Right atrium auricular region (tissue), 2 donors: Measurements from ENCODE around the gene CRISP2. TPM values are rescaled to one million over a fixed set of nuclear protein-coding genes. Genes with fewer than 3 reads are reported as not detected.
"Not testable (repeated sequence)": the region's sequence is repeated elsewhere in the genome, so short reads cannot be mapped to it uniquely, and the experiment has no call there.

ENCODE experiments used
- DNase-seq: peaks from one replicate; pipeline ENCODE4 v3.0.0-alpha.2; 2019; ENCODE audit warnings: low spot score
- H3K27ac ChIP-seq, 2 donors: fragments of 200-600 bp; sonication (generic); 1 replicate in 1 of 2; 2 replicates in 1 of 2; pipeline ENCODE4 v1.5.1; 2016 to 2019
- H3K27me3 ChIP-seq, 2 donors: fragments of 200-600 bp; sonication (generic); one replicate each; pipeline versions ENCODE4 v1.5.1 to v1.6.0; 2017 to 2019
- H3K36me3 ChIP-seq: fragments of 200-600 bp; sonication (generic); one replicate; pipeline ENCODE4 v1.5.1; 2016
- H3K4me1 ChIP-seq, 2 donors: fragments of 200-600 bp; sonication (generic); one replicate each; pipeline versions ENCODE4 v1.5.1 to v1.6.0; 2017 to 2019
- H3K4me3 ChIP-seq, 2 donors: fragments of 200-600 bp; sonication (generic); 1 replicate in 1 of 2; 2 replicates in 1 of 2; pipeline ENCODE4 v1.5.1; 2017 to 2019; ENCODE audit warnings: mild to moderate bottlenecking in 1 of 2, moderate library complexity in 1 of 2
- H3K9me3 ChIP-seq, 2 donors: fragments of 200-600 bp; sonication (generic); one replicate each; pipeline ENCODE4 v1.5.1; 2019
- total RNA-seq, 2 donors: library from RNA; depleted of rRNA; stranded (reverse); fragments of >200 nt; gene quantifications; one replicate each; pipeline ENCODE4 v1.1.0, GENCODE V29; 2016
- TF ChIP-seq, protein P1 (sequence below), 2 donors: fragments of 200-600 bp; sonication (generic); IDR thresholded peaks; one replicate each; pipeline ENCODE4 v1.5.1; 2019; ENCODE audit warnings: antibody characterized with exemption in 2 of 2

The CRISP2 gene
- total RNA-seq, 2 donors from 2014 or later = not detected

DNA sequence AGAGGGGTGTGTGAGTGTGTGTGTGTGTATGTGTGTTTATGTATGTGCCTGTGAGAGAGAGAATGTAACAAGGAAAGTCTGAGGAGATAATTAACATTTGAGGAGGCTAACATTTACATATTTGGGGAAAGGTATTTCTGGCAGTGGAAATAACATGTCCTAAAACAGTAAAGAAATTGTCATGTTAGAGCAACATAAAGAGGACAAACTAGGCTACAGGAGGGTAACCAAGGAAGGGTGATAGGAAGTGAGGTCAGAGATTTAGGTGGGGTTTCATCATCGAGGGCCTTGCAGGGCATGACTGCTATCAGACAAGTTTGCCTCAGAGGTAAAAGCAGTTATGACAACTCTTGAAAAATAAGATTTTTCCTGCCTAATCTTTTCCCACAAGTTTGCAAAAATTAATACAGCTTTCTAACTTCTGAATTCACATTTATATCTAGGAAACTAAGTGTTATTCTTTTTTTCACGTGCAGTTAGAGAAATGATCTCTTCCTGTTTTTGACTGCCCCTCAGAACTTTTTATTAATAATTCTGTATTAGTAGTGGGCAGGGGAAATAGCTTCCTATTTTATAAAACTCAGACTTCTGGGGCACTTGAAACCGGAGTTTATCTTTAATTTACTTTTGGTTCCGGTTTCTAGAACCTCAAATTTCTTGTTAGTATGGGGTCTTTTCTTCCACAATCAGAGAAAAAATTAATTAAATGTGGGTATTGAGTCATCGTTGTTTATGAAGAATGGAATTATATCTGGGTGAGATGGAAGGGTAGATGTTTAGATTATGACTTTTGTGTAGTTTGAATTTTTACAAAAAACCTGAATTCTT lies 46.2 kb downstream of the CRISP2 start:
- H3K4me3 ChIP-seq = no peak overlapping the region
- H3K4me1 ChIP-seq = no peaks in the 10 kb centered on the region
- no peak for DNase-seq
- no peak overlapping the region for H3K27ac ChIP-seq
- no peaks in the 10 kb centered on the region for H3K27me3 ChIP-seq
- no peaks in the 10 kb centered on the region for H3K36me3 ChIP-seq
- TF ChIP-seq, protein P1, sequence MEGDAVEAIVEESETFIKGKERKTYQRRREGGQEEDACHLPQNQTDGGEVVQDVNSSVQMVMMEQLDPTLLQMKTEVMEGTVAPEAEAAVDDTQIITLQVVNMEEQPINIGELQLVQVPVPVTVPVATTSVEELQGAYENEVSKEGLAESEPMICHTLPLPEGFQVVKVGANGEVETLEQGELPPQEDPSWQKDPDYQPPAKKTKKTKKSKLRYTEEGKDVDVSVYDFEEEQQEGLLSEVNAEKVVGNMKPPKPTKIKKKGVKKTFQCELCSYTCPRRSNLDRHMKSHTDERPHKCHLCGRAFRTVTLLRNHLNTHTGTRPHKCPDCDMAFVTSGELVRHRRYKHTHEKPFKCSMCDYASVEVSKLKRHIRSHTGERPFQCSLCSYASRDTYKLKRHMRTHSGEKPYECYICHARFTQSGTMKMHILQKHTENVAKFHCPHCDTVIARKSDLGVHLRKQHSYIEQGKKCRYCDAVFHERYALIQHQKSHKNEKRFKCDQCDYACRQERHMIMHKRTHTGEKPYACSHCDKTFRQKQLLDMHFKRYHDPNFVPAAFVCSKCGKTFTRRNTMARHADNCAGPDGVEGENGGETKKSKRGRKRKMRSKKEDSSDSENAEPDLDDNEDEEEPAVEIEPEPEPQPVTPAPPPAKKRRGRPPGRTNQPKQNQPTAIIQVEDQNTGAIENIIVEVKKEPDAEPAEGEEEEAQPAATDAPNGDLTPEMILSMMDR (IDR thresholded peaks at IDR 0.05) = no peak
- peaks cover 0 to 6% of the 10 kb centered on the region in 2 donors for H3K9me3 ChIP-seq

DNA sequence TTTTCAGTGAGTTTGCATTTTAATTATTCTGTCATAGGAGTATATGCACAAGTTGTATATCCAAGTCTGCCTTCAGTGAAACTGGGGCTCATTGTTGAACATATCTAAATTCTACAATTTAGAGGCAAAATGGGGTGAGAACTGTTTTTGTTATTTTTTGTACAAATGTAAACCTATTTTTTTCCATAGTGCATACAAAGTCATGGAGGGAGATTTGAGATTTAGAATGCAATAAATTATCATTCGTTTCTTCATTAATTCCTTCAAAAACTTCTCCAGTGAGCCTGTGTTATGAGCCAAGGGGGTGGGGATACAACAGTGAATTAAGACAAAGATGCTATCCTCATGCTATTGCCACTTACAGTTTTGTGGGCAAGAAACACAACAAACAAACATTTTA lies 46.9 kb downstream of the CRISP2 start:
- H3K4me3 ChIP-seq = no peak overlapping the region
- no peaks in the 10 kb centered on the region for H3K27me3 ChIP-seq
- TF ChIP-seq, protein P1 (IDR thresholded peaks at IDR 0.05) = no peak
- no peak overlapping the region for H3K27ac ChIP-seq
- no peaks in the 10 kb centered on the region for H3K9me3 ChIP-seq
- no peak for DNase-seq
- no peaks in the 10 kb centered on the region for H3K4me1 ChIP-seq
- H3K36me3 ChIP-seq = no peaks in the 10 kb centered on the region

DNA sequence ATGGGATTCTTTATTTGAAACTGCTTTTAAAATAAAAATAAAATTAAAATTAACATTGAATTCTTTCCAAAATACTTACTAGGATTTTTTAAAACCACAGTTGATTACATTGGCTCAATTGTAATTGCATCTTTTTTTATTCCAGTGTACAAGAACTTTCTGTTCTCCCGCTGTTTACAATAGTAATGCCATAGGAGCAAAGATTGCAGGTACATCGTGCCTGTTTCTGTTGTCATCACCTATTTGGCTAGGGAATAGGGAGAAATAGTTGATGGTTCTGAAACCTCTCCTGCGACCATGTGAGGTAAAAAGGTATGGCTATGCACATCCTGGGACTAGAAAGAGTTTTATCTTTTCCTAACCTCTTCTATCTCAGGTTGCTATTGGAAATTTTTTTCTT lies 48.5 kb downstream of the CRISP2 start:
- Histone ChIP-seq H3K4me3 (no peak overlapping the region), H3K27ac (no peak overlapping the region), H3K36me3 (no peaks in the 10 kb centered on the region), H3K9me3 (no peaks in the 10 kb centered on the region), H3K4me1 (no peaks in the 10 kb centered on the region), H3K27me3 (no peaks in the 10 kb centered on the region)
- TF ChIP-seq, protein P1 (IDR thresholded peaks at IDR 0.05) = no peak
- no peak for DNase-seq

DNA sequence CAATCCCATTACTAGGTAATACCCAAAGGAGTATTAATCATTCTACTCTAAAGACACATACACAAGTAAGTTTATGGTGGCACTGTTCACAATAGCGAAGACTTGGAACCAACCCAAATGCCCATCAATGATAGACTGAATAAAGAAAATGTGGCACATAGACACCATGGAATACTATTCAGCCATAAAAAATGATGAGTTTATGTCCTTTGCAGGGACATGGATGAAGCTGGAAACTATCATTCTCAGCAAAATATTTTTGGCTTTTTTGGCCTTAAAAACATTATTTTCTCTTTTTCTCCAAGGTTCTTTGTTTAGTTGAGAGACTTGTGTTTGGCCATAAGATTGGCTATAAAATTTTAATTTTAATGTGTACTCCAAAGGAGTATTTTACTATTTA lies 49.3 kb downstream of the CRISP2 start:
- H3K4me3 ChIP-seq, H3K36me3 ChIP-seq, H3K27ac ChIP-seq, H3K27me3 ChIP-seq, H3K4me1 ChIP-seq, DNase-seq, H3K9me3 ChIP-seq: not testable (repeated sequence)

DNA sequence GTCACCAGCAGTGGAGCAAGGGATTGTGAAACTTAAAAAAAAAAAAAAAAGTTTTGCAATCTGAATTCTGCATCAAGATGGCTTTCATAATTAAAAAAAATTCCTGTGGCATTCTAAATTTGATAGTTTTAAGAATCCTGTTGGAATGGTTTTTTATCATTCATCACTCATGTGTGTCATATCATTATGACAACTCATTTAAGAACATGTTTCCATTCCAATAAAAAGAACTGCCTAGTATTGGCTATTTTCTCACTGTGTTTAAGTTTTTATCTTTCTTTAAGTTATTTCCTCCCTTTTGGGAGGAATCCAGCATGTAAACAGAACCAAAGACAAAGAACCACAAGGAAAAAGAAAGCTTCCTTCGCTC lies 50.5 kb downstream of the CRISP2 start:
- H3K27ac ChIP-seq = no peak overlapping the region
- no peaks in the 10 kb centered on the region for H3K4me1 ChIP-seq
- no peaks in the 10 kb centered on the region for H3K9me3 ChIP-seq
- no peaks in the 10 kb centered on the region for H3K36me3 ChIP-seq
- TF ChIP-seq, protein P1 (IDR thresholded peaks at IDR 0.05) = no peak
- DNase-seq = no peak
- H3K4me3 ChIP-seq = no peak overlapping the region
- no peaks in the 10 kb centered on the region for H3K27me3 ChIP-seq

DNA sequence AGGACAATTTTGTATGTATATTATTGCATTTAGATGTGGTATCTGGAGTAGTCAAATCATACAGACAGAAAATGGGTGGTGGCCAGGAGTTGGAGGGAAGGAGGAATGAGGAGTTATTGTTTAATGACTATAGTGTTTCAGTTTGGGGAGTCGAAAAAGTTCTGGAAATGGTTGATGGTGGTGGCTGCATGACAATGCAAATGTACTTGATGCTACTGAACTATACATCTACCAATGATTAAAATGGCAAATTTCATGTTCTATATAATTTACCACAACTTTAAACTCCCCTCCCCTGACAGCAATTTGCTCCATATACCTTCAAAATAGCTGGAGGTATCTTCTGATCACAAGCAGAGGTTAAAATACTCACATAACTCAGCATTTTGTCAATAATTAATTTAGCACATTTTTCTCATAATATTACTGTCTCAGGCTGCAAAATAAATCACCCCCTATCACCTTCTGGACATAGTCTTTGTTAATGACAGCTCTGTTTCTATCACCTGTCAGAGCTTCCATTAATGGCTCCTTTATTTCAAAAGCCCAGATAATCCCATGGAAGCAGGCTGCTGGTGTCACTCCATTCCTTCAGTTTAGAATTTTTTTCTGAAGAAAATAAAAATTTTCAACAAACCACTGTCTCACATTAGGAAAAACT lies 51.0 kb downstream of the CRISP2 start:
- H3K36me3 ChIP-seq = no peaks in the 10 kb centered on the region
- H3K27me3 ChIP-seq = no peaks in the 10 kb centered on the region
- no peak overlapping the region for H3K27ac ChIP-seq
- TF ChIP-seq, protein P1 (IDR thresholded peaks at IDR 0.05) = no peak
- H3K9me3 ChIP-seq = no peaks in the 10 kb centered on the region
- no peaks in the 10 kb centered on the region for H3K4me1 ChIP-seq
- no peak for DNase-seq
- H3K4me3 ChIP-seq = no peak overlapping the region
